HepG2 (cell line): ENCODE data around the gene REM2. TPM values are rescaled to one million over a fixed set of nuclear protein-coding genes. Genes with fewer than 3 reads are reported as not detected.
A peak's percentile ranks its signal among the peaks of the same experiment; 100 is the strongest.

Experiments
- BHLHE40 ChIP-seq: IDR thresholded peaks from 2 replicates; pipeline ENCODE4 v1.6.1; 2011; ENCODE audit warnings: low read length, improper control_type of control experiment
- BRD4 ChIP-seq: sonication (generic); formaldehyde crosslinking; IDR thresholded peaks from 2 replicates; pipeline ENCODE4 v1.4.0; 2020; ENCODE audit warnings: missing genetic modification reagents
- CENPT ChIP-seq: sonication (generic); formaldehyde crosslinking; IDR thresholded peaks from 2 replicates; pipeline ENCODE4 v1.8.0; 2022; ENCODE audit warnings: low read depth, mild to moderate bottlenecking, moderate library complexity, missing genetic modification reagents
- FIP1L1 ChIP-seq: fragments of 200-400 bp; formaldehyde crosslinking; IDR thresholded peaks from 2 replicates; pipeline ENCODE4 v1.6.1; 2018; ENCODE audit warnings: low read depth, mild to moderate bottlenecking, low read length, moderate library complexity, borderline replicate concordance; ENCODE audit not compliant: insufficient read depth
- IRF1 ChIP-seq: sonication (generic); formaldehyde crosslinking; IDR thresholded peaks from 2 replicates; pipeline ENCODE4 v1.4.0; 2020; ENCODE audit warnings: low read depth, mild to moderate bottlenecking, missing genetic modification reagents
- PLRG1 ChIP-seq: fragments of 450-650 bp; conservative IDR thresholded peaks from 2 replicates; pipeline ENCODE4 v1.6.1; 2016
- RELA ChIP-seq: sonication (generic); formaldehyde crosslinking; IDR thresholded peaks from 2 replicates; pipeline ENCODE4 v1.4.0; 2020; ENCODE audit warnings: missing genetic modification reagents
- RFXAP ChIP-seq: sonication (generic); formaldehyde crosslinking; IDR thresholded peaks from 2 replicates; pipeline ENCODE4 v1.4.0; 2020; ENCODE audit warnings: missing genetic modification reagents, borderline replicate concordance
- TFE3 ChIP-seq: IDR thresholded peaks from 2 replicates; pipeline ENCODE4 v1.6.1; 2016
- ZIK1 ChIP-seq: sonication (generic); formaldehyde crosslinking; IDR thresholded peaks from 2 replicates; pipeline ENCODE4 v1.5.0; 2020; ENCODE audit warnings: mild to moderate bottlenecking, low read depth, missing genetic modification reagents, borderline replicate concordance
- ZNF343 ChIP-seq: sonication (generic); formaldehyde crosslinking; IDR thresholded peaks from 2 replicates; pipeline ENCODE4 v1.4.0; 2020; ENCODE audit warnings: mild to moderate bottlenecking, missing genetic modification reagents
- ZNF460 ChIP-seq: sonication (generic); formaldehyde crosslinking; IDR thresholded peaks from 2 replicates; pipeline ENCODE4 v1.5.1; 2020; ENCODE audit warnings: missing genetic modification reagents, mild to moderate bottlenecking, borderline replicate concordance
- ZNF512 ChIP-seq: sonication (generic); formaldehyde crosslinking; IDR thresholded peaks from 2 replicates; pipeline ENCODE4 v1.4.0; 2020; ENCODE audit warnings: mild to moderate bottlenecking, missing genetic modification reagents
- ZNF543 ChIP-seq: sonication (generic); formaldehyde crosslinking; IDR thresholded peaks from 2 replicates; pipeline ENCODE4 v1.4.0; 2020; ENCODE audit warnings: mild to moderate bottlenecking, missing genetic modification reagents
- ZNF780A ChIP-seq: sonication (generic); formaldehyde crosslinking; IDR thresholded peaks from 2 replicates; pipeline ENCODE4 v1.8.0; 2022; ENCODE audit warnings: mild to moderate bottlenecking, missing genetic modification reagents, moderate library complexity
- ZNF883 ChIP-seq: sonication (generic); formaldehyde crosslinking; IDR thresholded peaks from 2 replicates; pipeline ENCODE4 v1.5.1; 2020; ENCODE audit warnings: mild to moderate bottlenecking, missing genetic modification reagents; ENCODE audit errors: not compliant biosample characterization
- polyA plus RNA-seq, 8 experiments: library from polyadenylated mRNA; depleted of rRNA in 3 of 8; stranded (reverse) in 7 of 8; unstranded in 1 of 8; fragments of >200 nt; fragmentation: Illumina TruSeq in 4 of 8; extraction: Trizol in 4 of 8; gene quantifications; 2 replicates each; pipeline versions ENCODE4 v1.2.1 to v1.2.3, GENCODE V29; 2011 to 2016; ENCODE audit warnings: low read depth in 4 of 8, missing spikeins in 1 of 8, mixed read lengths in 1 of 8; ENCODE audit not compliant: insufficient read depth in 1 of 8
- total RNA-seq, 5 experiments: library from RNA; depleted of rRNA; stranded (reverse); fragments of >200 nt; fragmentation: Illumina TruSeq; extraction: Trizol; gene quantifications; 2 replicates each; pipeline ENCODE4 v1.2.3, GENCODE V29; 2016; ENCODE audit warnings: low read depth in 1 of 5
- TF ChIP-seq, protein P1 (sequence below): conservative IDR thresholded peaks from 2 replicates; pipeline ENCODE4 v1.6.1; 2018; ENCODE audit warnings: missing genetic modification reagents

Gene REM2
- total and polyA plus RNA-seq, 2 of the 13 experiments (the other 11 are each of a cell fraction or from before 2014, with no cell fraction given), result 0.20 TPM; not detected in 1

DNA sequence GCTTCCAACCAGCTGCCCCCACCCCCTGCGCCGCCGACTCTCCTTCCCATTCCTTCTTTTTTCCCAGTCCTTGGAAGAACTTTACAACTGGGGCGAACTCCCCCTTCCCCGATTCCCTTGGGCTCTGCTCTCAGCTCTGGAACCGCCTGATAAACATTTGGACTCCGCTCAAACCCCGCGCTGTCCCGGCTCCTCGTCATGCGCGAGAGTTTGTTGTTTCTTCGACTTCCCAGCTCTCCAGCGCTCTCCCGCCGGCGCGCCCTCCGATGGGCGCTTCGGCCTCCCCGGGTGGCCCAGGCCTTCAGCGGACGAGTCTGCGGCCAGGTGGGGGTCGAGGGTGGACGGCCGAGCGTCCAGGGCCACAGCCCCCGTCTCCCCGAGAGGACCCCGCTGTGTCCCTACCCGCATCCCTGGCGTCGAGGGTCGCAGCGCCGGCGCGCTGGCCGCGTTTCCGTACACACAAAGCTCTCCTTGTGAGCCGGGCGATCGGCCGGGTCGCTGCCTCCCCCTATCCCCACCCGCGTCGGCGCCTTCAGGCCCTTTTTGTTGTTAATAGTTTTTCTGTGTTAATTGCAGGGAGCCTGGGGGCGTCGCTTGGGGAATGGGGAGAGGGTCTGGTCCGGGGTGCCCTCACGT, 45.8 kb upstream of the REM2 start (continued):
- TF ChIP-seq IRF1 (CRISPR knock-in tag) (0 out of 2 replicates have a peak, but pooled peaks have one; percentile 40), TFE3 (peak; percentile 62), RFXAP (CRISPR knock-in tag) (no peak), RELA (no peak), ZNF343 (CRISPR knock-in tag) (0 out of 2 replicates have a peak, but pooled peaks have one; percentile 35), ZNF460 (no peak), ZIK1 (CRISPR knock-in tag) (no peak; the same call in 1 of the 2 replicates), PLRG1 (no peak), ZNF512 (CRISPR knock-in tag) (no peak), CENPT (CRISPR knock-in tag) (no peak), ZNF543 (no peak), FIP1L1 (no peak), ZNF780A (CRISPR knock-in tag) (no peak), BHLHE40 (no peak), ZNF883 (CRISPR knock-in tag) (peak; percentile 91), BRD4 (CRISPR knock-in tag) (peak; percentile 78; the same call in 1 of the 2 replicates)
- TF ChIP-seq, protein P1, sequence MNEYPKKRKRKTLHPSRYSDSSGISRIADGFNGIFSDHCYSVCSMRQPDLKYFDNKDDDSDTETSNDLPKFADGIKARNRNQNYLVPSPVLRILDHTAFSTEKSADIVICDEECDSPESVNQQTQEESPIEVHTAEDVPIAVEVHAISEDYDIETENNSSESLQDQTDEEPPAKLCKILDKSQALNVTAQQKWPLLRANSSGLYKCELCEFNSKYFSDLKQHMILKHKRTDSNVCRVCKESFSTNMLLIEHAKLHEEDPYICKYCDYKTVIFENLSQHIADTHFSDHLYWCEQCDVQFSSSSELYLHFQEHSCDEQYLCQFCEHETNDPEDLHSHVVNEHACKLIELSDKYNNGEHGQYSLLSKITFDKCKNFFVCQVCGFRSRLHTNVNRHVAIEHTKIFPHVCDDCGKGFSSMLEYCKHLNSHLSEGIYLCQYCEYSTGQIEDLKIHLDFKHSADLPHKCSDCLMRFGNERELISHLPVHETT, result peak; percentile 24; the same call in 1 of the 2 replicates
